HTERT RPE-1 (cell line): ENCODE measurements around the gene RECK.

Experiments used
- in situ Hi-C: fragments of 300-500 bp; cut with MboI; formaldehyde crosslinking; loops from 4 replicates; pipeline ENCODE4 v1.14.3; 2020; ENCODE audit warnings: low sequenced_read_pairs

Gene RECK

GRCh38 chr9:36136894-36137391 lies 100.2 kb downstream of the RECK start:
- in situ Hi-C loops, result no loop called here

- in situ Hi-C loops, result no loop called here
These were observed 100.8 kb downstream of the RECK start for GRCh38 chr9:36137392-36138004.

- in situ Hi-C loops, result no loop called here
These were observed 101.8 kb downstream of the RECK start for GRCh38 chr9:36138496-36138895.

GRCh38 chr9:36138901-36139300 lies 102.2 kb downstream of the RECK start:
- in situ Hi-C loops, result no loop called here

- in situ Hi-C loops, result no loop called here
These were observed 103.7 kb downstream of the RECK start for GRCh38 chr9:36140086-36141084.

DNA sequence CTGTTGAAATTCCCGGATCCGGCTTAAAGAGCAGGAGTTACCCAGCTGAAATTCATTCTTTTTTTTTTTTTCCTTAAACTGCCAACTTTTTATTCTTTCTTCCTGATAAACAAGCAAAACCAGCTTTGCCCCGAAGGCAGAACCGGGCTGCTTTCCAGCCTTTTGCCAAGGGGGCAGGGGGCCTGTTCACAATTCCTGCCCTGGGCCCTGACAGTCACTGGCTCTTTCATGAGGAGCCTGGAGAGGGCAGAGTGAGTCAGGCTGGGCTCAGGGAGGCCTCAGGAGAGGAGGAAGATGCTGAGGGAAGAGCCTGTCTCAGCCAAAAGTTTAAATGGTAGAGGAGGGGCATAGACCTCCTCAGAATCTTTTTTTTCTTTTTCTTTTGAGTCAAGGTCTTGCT lies 104.6 kb downstream of the RECK start:
- in situ Hi-C loops, result no loop called here

DNA sequence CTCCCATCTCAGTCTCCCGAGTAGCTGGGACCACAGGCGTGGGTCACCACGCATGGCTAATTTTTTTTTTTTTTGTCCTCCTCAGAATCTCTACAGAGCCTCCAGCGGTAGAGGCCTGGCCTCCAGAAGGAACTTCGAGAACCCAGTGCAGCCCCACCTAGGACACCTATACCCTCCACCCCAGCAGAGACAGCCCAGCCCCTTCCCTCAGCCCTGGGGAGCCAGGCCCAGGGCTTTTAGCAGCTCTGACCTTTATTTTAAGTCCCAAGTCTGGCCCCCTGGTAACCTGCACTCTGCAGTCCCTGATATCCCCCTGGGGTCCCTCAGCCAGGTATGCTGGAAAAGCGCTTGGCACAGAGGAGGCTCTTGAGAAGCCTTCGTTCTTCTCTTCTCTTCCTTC lies 105.0 kb downstream of the RECK start:
- in situ Hi-C loops, result no loop called here

DNA sequence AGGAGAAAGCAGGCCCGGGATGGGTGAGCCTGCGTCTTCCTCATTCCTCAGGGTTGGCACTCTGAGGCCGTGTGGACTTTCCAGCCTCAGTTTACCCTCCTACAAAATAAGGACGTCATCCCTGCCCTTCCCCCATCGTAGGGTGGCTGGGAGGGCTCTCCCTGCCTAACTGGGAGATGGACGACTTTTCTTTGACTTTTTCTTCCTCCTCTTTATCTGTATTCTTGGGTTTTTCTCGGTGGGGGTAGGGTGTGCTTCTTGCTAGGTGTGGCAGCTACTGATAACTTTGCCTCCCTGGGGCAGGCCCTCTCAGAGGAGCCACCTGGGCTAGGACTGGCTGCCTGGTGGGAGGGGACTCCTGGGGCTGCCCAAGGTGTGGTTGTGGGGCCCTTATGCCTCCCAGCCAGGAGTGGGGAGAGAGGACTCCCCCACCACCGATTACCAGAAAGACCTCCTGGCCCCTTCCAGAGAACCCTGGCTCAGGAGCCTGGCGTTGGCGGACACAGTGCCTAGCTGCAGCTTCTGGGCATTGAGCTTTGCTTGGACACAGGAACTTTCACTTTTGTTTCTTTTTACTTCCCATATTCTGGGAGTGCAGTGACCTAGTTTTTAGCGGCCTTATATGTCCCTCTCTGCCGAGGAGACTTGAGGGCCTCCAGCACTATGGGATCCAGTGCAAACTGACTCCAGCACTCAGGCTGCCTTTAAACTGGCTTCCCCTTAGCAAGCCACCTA lies 106.0 kb downstream of the RECK start:
- in situ Hi-C loops, result no loop called here

DNA sequence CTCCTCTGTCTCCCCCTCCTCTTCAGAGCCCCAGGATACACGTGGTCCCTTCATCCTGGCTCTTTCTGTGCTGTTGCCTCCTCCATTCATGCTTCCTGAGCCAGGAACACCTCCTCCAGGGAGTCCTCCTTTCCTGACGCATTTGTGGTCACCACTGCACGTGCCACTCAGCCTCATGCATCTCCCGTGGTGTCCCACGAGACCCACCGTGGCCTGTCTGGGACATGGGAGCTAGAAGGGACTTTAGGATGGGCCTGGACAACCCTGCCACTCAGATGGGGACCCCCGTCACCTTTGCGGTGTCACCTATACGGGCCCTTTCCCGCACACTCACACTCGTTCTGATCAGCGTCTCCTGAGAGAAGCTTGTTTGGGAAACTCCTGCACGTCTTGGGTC lies 106.5 kb downstream of the RECK start:
- in situ Hi-C loops, result no loop called here

- in situ Hi-C loops, result no loop called here
These were observed 107.9 kb downstream of the RECK start for GRCh38 chr9:36144309-36145232.

DNA sequence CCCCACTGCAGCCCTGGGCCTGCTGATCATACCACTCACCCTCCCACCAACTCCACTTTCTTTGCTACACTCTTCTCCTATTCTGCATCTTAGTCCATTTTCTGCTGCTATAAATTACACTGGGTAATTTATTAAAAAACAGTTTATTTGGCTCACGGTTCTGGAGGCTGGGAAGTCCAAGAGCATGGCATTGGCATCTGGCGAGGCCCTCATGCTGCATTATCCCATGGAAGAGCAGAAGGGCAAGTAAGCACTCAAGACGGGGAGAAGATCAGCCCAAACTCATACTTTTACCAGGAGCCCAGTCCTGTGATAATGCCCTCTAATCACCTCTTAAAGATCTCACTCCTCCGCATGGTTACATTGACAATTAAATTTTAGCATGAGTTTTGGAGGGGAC lies 109.3 kb downstream of the RECK start:
- in situ Hi-C loops, result no loop called here

DNA sequence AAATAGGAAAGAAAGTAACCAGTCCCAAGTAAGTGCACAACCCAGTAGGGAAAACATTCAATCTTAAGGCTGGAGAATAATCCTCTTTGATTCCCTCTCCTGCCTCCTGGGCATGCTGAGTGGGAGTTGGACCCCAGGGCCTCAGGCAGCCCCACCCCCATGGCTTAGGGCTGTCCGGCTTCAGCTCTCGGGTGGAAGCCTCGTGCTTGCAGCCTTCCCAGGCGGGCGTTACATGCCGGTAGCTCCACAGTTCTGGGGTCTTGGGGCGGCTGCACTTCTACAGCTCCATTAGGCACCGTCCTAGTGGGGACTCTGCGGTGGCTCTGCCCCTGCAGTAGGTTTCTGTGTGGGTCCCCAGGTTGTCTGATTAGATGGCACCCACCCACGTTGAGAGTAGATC lies 109.9 kb downstream of the RECK start:
- in situ Hi-C loops, result no loop called here

DNA sequence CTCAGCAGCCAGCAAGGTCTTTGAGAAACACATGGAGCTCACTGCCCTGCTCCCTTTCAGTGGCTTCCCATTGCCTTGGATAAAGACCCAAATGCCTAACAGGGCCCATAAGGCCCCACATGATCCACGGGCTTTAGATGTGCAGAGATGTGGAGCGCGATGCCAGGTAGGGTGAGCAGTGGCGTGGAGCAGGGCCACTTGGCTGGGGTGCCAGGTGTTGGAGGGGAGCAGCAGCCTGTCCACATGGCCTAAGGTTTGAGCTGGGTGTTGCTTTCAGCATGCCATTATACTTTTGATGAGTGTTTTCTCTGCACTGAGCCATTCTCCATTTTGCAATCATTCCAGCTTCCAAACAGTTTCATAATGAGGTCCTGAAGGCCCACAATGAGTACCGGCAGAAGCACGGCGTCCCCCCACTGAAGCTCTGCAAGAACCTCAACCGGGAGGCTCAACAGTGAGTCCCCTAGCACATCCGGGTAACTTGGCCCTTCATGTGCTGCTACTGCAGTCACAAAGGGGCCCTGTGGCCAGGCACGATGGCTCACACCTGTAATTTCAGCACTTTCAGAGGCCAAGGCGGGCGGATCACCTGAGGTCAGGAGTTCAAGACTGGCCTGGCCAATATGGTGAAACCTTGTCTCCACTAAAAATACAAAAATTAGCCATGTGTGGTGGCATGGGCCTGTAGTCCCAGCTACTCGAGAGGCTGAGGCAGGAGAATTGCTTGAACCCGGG lies 110.9 kb downstream of the RECK start:
- in situ Hi-C loops, result no loop called here

DNA sequence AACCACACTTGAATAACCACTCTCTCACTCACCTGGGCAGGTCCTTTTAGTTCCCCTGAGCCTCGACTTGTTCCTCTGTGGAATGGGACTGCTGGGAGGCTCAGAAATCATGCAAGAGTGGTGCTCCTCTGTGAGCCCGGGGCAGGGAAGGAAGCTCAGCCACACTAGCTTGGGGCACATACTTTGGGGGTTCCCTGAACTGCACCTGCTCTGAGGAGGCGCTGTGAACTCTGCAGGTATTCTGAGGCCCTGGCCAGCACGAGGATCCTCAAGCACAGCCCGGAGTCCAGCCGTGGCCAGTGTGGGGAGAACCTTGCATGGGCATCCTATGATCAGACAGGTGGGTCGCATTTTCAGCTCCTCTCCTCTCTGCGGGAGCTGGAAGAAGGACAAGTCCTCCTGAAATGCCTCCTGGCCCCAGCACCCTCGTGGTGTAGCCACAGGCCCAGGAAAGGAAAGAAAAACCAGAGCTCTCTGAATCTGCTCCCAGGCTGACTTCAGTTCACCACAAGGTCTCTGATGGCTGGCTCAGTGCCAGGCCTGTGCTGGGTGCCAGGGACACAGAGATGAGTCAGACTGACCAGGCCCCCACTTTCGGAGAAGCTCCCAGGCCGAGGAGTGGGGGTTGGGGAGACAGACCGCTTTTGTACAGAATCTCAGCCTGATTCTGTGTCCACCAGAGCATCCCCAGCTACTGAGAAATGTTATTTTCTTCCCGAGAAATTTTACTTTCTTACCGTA lies 111.8 kb downstream of the RECK start:
- in situ Hi-C loops, result no loop called here

DNA sequence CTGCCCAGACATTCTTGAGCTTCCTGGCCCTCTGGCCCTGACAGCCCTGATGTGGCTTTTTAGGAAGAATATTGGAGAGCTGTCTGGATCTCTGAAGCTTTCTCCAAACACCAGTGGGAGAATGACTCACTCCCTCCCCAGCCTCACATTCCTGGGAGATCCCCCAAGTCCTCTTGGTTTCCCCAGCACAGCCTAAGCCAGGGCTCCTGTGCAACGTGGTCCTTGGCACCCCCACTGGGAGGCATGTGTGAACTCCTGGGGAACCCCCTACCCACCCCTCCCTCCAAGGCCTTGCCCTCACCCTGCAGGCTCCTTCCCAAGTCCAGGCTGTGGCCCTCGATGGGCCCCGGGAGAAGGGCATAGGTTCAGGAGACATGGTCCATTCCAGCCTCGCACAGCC lies 112.5 kb downstream of the RECK start:
- in situ Hi-C loops, result no loop called here

DNA sequence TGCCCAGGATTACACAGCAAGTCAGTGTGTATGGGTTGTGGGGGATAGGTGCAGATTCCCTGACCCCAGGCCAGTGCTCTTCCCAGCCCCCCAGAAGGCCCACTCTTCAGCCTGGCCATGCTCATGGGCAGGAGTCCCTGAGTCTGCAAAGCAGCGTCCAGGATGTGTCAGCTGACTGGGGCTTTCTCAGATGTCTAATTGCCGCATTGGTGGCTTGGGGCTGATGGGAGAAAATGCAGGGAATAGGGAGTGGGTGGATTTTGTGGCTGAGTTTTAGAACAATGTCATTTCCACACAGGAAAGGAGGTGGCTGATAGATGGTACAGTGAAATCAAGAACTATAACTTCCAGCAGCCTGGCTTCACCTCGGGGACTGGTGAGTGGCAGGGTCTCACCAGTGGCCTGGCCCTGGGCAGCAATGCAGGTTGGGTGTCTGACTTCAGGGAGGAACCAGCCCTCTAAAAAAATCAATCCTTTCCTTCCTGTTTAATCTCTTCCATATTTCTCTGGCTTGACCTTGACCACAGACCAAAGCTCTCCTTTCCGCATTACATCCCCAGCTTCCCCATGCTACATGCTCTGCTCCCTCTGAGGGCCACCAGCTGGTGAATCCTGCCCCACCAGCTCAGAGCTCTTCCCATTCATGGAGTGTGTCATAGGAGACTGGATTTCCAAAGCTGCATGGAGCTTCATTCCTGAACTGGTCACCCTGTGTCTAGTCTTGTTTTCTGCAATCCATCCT lies 114.0 kb downstream of the RECK start:
- in situ Hi-C loops, result no loop called here

DNA sequence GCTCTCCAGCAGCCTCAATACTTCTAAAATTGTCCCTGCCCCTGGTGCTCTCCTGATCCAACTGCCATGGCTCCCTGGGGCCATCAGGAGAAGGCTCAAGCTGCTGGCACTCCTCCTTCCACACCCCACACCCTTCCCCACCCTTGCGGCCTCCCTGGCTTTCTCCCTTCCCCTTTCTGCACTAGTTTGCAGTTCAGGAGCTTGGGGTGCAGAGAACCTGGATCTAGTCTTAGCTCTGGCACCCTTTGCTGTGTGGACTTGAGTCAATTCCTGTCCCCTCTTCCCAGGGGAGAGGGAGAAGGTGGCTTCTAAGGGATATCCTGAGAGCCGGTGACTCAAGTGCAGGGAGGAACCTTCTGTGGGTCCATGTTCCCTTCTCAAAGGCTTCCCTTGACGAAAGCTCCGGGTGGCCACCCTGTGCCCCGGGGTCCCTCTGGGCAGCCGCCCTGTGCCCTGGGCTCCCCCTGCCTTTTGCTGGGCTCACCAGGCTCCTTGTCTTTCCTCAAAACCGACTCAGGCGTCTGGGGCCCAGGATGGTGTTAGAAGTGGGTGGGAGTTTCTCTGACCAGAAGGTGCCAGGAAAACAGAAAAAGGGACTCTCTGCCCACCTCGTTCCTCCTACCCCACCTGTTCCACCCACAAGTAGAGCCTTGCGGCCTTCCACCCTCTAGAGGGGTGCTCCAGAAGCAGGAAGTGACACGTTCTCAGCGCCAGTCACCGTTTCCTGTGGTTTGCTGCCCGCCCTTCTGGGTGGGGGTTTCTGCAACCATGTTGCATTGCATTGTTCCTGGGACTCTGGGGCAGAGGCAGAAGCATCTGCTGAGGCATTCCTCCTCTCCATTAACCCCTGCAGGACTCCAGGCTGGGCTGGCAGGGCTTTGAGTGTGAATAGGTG lies 114.8 kb downstream of the RECK start:
- in situ Hi-C loops, result no loop called here
